CD1c-positive myeloid dendritic cell (primary cell): ENCODE measurements around the gene CHRND.

Source experiments
- DNase-seq: peaks from one replicate; pipeline ENCODE4 v3.0.0-alpha.2; 2016; ENCODE audit errors: extremely low spot score

CHRND gene

GRCh38 chr2:232502911-232503808 is 22.8 kb upstream of the CHRND start:
- DNase-seq = peak; percentile 49

- DNase-seq = no peak
Measured at GRCh38 chr2:232503809-232504323, 22.1 kb upstream of the CHRND start.

- DNase-seq = no peak
Measured at GRCh38 chr2:232504438-232504837, 21.5 kb upstream of the CHRND start.

GRCh38 chr2:232505856-232506255 is 20.1 kb upstream of the CHRND start:
- DNase-seq = no peak

- no peak for DNase-seq
Measured at GRCh38 chr2:232506709-232507108, 19.3 kb upstream of the CHRND start.

GRCh38 chr2:232508251-232508650 is 17.7 kb upstream of the CHRND start:
- DNase-seq = no peak

- no peak for DNase-seq
Measured at GRCh38 chr2:232511336-232511890, 14.5 kb upstream of the CHRND start.

- DNase-seq = no peak
Measured at GRCh38 chr2:232512602-232513001, 13.4 kb upstream of the CHRND start.

- DNase-seq = no peak
Measured at GRCh38 chr2:232513353-232513752, 12.6 kb upstream of the CHRND start.

- no peak for DNase-seq
Measured at GRCh38 chr2:232515639-232516038, 10.3 kb upstream of the CHRND start.

- no peak for DNase-seq
Measured at GRCh38 chr2:232516551-232516950, 9.4 kb upstream of the CHRND start.

- no peak for DNase-seq
Measured at GRCh38 chr2:232518844-232519243, 7.1 kb upstream of the CHRND start.

- no peak for DNase-seq
Measured at GRCh38 chr2:232519581-232520438, 6.2 kb upstream of the CHRND start, which contains the start of gene PRSS56. Gene PRSS56, plus strand, starts transcription at chr2:232520388. Its CDS starts 211 bp downstream, at chr2:232520599.

- DNase-seq = no peak
Measured at GRCh38 chr2:232520489-232520888, 5.5 kb upstream of the CHRND start.

- DNase-seq = no peak
Measured at GRCh38 chr2:232521098-232521497, 4.9 kb upstream of the CHRND start.

GRCh38 chr2:232521959-232522622 is 3.9 kb upstream of the CHRND start:
- peak; percentile 66 for DNase-seq

GRCh38 chr2:232522623-232523401 is 3.1 kb upstream of the CHRND start:
- no peak for DNase-seq

- DNase-seq = no peak
Measured at GRCh38 chr2:232523402-232523681, 2.6 kb upstream of the CHRND start.

- peak; percentile 16 for DNase-seq
Measured at GRCh38 chr2:232523682-232524597, 2.0 kb upstream of the CHRND start.

GRCh38 chr2:232524771-232525170 is 1.2 kb upstream of the CHRND start:
- DNase-seq = no peak
